ENCODE measurements around the gene CAPN5. TPM values are rescaled to one million over a fixed set of nuclear protein-coding genes. Genes with fewer than 3 reads are reported as not detected.

CAPN5 gene
- total RNA-seq, 1 donor: 1.4 TPM

DNA sequence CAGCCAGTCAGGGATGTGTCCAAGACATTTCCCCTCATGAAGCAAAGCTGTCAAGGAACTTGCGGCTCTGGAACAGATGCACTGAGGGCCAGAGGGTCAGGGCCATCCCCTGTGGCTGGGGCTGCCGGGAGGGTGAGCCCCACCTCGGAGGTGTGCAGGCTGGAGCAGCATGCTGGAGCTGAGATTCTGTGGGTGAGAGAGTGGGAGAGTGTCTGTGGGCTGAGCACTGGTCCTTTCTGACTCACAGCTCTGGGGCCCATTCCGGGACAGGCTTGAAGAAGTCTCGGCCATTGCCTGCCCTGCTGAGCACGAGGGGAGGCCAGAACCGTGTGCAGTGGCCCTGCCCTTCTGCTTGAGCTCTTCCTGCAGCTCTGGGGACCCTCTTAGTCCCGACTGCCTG, 38.0 kb downstream of the CAPN5 start:
- H3K27me3 ChIP-seq (ENCODE audit: insufficient read depth, low read length): no peaks in the 10 kb centered on the region
- no peaks in the 10 kb centered on the region for H3K9me3 ChIP-seq (ENCODE audit: low read depth, low read length)
- H3K4me1 ChIP-seq (ENCODE audit: insufficient read depth, low read length): no peaks in the 10 kb centered on the region
- no peak overlapping the region for H3K4me3 ChIP-seq (ENCODE audit: low read length)

DNA sequence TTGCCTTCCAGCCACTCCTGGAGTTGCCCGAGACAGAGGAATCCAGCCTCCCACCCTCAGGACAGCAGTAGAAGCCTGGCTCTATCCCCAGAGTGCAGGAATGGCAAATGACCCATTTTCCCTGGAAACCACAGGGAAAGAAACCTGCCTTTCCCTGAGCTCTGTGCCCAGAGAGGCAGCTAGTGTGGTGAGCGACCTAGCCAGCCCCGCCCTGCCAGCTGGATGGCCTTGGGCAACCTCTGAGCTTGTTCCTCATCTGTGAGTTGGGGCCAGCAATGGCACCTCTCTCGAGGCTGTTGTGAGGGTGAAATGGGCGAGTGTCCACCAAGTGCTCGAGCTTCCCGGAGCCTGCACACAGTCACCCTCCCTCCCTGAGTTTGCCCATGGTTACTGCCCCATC, 39.5 kb downstream of the CAPN5 start:
- no peak overlapping the region for H3K4me3 ChIP-seq (ENCODE audit: low read length)
- no peaks in the 10 kb centered on the region for H3K9me3 ChIP-seq (ENCODE audit: low read depth, low read length)
- H3K4me1 ChIP-seq (ENCODE audit: insufficient read depth, low read length): no peaks in the 10 kb centered on the region
- H3K27me3 ChIP-seq (ENCODE audit: insufficient read depth, low read length): no peaks in the 10 kb centered on the region

DNA sequence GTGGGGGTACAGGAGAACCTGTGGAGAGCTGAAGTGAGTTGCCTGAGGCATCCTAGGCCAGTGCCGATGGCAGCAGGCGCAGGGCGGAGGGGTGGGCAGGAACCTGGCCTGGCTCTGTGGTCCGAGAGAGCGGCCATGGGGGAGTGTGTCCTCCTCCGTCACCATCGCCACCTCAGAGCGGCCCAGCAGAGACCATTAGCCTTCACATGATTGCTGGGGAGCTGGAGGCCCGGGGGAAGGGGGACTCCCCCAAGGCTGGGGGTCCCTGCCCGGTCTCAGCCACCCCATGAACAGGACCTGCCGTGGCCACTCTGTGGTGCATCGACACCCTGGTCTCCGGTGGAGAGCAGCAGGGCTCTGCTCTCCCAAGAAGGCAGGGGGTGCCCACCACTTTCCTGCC, 40.0 kb downstream of the CAPN5 start:
- no peaks in the 10 kb centered on the region for H3K9me3 ChIP-seq (ENCODE audit: low read depth, low read length)
- no peaks in the 10 kb centered on the region for H3K27me3 ChIP-seq (ENCODE audit: insufficient read depth, low read length)
- no peak overlapping the region for H3K4me3 ChIP-seq (ENCODE audit: low read length)
- no peaks in the 10 kb centered on the region for H3K4me1 ChIP-seq (ENCODE audit: insufficient read depth, low read length)

DNA sequence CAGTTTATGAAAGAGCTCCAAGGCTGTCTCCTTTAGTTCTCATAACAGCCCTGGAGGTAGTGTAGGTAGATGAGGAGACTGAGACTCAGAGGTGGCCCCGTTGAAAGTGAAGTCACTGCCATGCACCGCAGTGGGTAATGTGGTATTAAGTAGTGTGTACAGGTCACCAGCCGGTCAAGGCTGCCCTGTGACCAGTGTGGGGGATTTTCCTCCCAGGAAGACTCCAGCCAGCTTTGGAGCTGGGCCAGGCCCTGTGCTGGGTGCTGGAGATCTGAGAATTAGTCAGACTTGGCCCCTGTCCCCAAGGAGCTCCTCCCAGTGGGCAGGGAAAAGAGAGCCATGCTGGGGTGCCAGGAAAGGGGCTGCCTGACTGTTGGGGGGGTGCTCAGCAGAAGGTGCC, 41.2 kb downstream of the CAPN5 start:
- no peak overlapping the region for H3K4me3 ChIP-seq (ENCODE audit: low read length)
- H3K27me3 ChIP-seq (ENCODE audit: insufficient read depth, low read length): no peaks in the 10 kb centered on the region
- no peaks in the 10 kb centered on the region for H3K4me1 ChIP-seq (ENCODE audit: insufficient read depth, low read length)
- H3K9me3 ChIP-seq (ENCODE audit: low read depth, low read length): no peaks in the 10 kb centered on the region

DNA sequence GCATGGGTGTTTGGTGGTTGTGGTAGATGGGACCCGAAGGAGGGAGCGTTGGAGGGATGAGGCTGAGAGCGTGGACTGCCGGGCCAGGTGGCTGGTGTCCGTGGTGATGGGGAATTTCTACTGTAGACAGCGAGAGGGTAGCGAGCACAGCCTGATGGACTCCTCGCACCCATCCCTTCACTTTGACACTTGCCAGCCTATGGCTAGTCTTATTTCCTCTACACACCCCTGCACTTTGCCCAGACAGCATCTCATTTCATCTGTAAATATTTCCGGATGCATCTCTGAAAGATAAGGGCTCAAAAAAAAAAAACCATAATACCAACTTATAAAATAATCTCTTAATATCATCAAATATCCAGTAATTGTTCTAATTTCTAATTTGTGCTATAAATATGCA, 41.7 kb downstream of the CAPN5 start:
- Histone ChIP-seq H3K4me1 (ENCODE audit: insufficient read depth, low read length) (no peaks in the 10 kb centered on the region), H3K4me3 (ENCODE audit: low read length) (no peak overlapping the region), H3K27me3 (ENCODE audit: insufficient read depth, low read length) (no peaks in the 10 kb centered on the region), H3K9me3 (ENCODE audit: low read depth, low read length) (no peaks in the 10 kb centered on the region)

DNA sequence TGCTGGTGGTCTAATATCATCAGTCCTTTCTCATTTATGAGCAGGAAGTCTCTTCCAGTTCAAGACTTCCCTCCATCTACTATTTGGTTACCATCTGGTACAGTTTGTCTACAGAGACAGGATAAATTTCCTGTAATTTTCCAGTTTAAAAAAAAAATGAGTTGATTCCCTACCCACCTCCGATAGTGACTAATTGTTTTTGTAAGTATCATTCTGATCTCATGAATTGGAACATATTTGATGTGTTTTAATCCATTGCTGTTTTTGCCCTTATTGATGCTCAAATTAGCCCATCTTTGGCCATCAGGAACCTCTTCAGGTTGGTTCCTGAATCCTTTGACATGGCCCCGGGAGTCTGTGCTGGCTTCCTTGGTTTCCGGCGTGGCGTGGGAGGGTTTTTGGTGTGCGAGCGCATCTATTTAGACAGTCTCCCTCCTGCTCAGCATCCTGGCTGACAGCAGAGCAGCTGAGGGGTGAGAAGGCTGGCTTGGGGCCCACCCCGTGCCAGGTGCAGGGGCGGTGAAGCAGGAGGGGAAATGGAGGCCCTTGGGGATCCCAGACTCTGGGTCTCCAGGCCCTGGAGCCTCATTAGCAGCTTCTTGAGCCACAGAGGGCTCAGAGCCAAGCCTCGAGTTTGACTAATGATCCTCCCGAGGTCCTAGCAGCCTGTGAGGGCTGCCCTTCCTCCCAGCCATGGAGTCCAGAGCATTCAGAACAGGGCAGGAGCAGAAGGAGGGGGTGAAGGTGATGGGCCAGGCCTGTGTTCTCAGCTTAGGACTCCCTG, 42.7 kb downstream of the CAPN5 start:
- no peaks in the 10 kb centered on the region for H3K4me1 ChIP-seq (ENCODE audit: insufficient read depth, low read length)
- H3K27me3 ChIP-seq (ENCODE audit: insufficient read depth, low read length): no peaks in the 10 kb centered on the region
- H3K4me3 ChIP-seq (ENCODE audit: low read length): no peak overlapping the region
- no peaks in the 10 kb centered on the region for H3K9me3 ChIP-seq (ENCODE audit: low read depth, low read length)

DNA sequence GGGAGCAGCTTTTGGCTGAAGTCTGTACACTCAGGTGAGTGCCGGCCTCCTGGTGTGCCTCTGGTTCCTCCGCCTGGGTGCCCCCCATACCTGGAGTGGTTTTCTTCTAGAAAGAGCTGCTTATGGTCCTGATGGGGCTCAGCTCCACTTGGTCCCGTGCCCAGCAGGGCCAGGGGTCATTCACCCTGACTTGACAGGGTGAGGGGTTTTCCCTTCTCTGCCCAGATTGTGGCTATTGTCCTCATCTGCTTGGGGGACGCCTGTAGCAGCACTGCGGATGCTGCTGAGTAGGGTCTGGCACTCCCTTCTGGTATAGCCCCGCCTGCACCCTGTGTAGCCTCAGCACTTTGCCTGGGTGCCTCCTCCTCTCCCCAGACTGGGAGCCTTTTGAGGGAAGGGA, 44.1 kb downstream of the CAPN5 start:
- Histone ChIP-seq H3K4me3 (ENCODE audit: low read length) (no peak overlapping the region), H3K27me3 (ENCODE audit: insufficient read depth, low read length) (no peaks in the 10 kb centered on the region), H3K9me3 (ENCODE audit: low read depth, low read length) (no peaks in the 10 kb centered on the region), H3K4me1 (ENCODE audit: insufficient read depth, low read length) (no peaks in the 10 kb centered on the region)

DNA sequence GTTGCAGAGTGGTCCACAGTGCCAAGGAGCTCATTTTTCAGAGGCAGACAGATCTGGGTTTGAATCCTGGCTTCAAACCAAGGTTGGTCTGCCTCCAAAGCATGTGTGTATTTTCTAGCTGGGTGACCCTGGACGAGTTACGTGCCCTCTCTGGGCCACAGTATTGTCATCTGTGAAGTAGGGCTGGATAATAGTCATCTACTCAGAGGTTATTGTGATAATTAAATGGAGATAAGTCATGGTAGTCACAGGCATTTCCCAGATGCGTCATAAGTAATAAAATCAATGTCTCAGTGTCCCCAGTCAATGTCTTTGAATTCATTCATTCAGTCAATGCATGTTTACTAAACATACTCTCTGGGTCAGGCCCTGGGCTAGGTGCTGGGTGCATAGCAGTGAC, 44.5 kb downstream of the CAPN5 start:
- no peaks in the 10 kb centered on the region for H3K27me3 ChIP-seq (ENCODE audit: insufficient read depth, low read length)
- H3K4me3 ChIP-seq (ENCODE audit: low read length): no peak overlapping the region
- no peaks in the 10 kb centered on the region for H3K4me1 ChIP-seq (ENCODE audit: insufficient read depth, low read length)
- no peaks in the 10 kb centered on the region for H3K9me3 ChIP-seq (ENCODE audit: low read depth, low read length)

DNA sequence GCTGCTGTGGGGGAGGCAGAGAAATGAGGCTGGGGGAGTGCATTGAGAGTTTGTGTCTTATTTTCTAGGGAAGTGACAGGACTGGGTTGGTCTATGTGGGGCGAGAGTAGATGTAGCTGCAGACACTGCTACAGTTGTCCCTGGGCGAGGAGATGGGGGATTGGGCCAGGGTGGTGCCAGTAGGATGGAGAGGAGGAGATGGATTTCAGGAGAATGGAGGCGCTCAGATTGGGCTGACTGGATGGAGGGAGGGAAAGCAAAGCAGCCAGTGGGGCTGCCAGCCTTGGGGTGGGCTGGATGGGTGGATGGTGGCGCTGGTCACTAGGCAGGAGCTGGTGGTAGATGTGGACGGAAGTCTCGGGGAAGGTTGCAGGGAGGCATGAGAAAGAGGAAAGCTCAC, 45.2 kb downstream of the CAPN5 start:
- Histone ChIP-seq H3K4me3 (ENCODE audit: low read length) (no peak overlapping the region), H3K4me1 (ENCODE audit: insufficient read depth, low read length) (no peaks in the 10 kb centered on the region)

DNA sequence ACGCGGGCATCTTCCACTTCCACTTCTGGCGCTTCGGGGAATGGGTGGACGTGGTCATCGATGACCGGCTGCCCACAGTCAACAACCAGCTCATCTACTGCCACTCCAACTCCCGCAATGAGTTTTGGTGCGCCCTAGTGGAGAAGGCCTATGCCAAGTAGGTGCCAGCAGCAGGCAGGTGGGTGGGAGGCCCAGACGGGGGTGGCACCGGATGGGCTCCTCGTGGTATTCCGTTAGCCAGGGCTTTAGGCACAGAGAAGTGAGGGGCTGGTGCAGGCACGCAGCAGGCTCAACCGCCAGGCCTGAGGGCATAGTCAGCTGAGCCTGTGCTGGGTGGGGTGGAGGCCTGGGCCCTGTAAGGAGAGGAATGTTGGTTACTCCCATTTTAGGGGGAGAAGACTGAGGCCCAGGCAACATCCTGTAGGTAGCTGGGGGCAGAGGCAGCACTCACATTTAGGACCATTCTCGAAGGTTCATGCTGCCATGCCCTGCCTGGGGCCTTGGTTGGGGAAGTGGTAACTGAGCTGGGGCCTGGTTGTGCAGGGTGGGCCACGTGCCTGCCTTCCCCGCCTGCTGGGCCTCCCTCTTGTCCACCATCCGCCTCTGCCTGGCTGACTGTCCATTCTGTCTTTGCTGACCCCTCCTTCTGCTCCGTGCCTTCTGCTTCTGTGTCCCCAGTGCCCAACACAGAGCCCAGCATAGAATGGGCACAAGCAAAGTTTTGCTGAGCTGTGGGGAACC, 46.0 kb downstream of the CAPN5 start:
- Histone ChIP-seq H3K27me3 (ENCODE audit: insufficient read depth, low read length) (no peaks in the 10 kb centered on the region), H3K9me3 (ENCODE audit: low read depth, low read length) (no peaks in the 10 kb centered on the region), H3K4me1 (ENCODE audit: insufficient read depth, low read length) (no peaks in the 10 kb centered on the region), H3K4me3 (ENCODE audit: low read length) (no peak overlapping the region)

More for the DNA sequence above, 45.2 kb downstream of the CAPN5 start:
- H3K9me3 ChIP-seq (ENCODE audit: low read depth, low read length): no peaks in the 10 kb centered on the region
- no peaks in the 10 kb centered on the region for H3K27me3 ChIP-seq (ENCODE audit: insufficient read depth, low read length)

DNA sequence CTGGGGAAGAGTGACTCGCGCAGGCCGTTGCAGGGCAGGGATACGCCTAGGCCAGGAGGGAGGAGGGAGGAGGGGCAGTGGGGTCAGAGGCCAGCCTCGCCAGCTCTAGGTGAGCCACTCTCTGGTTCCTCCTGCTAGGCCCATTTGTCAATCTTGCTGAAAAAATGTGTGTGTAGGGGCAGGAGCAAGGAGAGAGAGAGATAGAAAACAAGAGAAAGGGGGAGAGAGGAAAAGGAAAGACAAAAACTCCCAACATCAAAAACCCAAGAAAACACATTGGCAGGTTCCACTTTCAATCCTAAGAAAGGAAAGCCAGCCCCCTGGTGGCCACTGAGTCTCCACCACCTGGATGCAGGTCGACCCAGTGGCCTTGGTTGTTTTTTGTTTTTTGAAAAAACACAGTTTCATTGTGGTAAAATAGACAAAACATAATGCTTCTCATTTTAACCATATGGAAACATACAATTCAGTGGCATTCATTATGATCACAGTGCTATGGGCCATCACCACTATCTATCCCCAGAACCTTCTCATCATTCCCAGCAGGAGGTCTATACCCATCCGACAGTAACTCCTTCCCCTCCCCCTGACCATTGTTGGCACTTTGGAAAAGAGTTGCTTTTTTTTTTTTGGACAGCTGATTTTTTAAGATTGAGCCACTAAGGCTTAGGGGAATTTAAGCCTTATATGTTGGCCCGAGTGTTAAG, 46.8 kb downstream of the CAPN5 start:
- Histone ChIP-seq H3K9me3 (ENCODE audit: low read depth, low read length) (no peaks in the 10 kb centered on the region), H3K4me3 (ENCODE audit: low read length) (no peak overlapping the region), H3K27me3 (ENCODE audit: insufficient read depth, low read length) (no peaks in the 10 kb centered on the region), H3K4me1 (ENCODE audit: insufficient read depth, low read length) (no peaks in the 10 kb centered on the region)

DNA sequence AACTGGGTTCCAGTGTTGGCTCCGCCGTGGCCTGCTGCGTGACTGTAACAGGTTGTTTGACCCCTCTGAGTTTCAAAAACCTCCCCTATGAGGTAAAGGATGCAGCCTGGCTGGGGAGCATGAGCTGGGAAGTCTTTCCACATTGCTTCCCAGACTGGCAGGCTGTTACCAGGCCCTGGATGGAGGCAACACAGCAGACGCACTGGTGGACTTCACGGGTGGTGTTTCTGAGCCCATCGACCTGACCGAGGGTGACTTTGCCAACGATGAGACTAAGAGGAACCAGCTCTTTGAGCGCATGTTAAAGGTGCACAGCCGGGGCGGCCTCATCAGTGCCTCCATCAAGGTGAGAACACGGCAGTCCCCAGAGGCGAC, 47.3 kb downstream of the CAPN5 start:
- Histone ChIP-seq H3K4me3 (ENCODE audit: low read length) (no peak overlapping the region), H3K4me1 (ENCODE audit: insufficient read depth, low read length) (no peaks in the 10 kb centered on the region), H3K27me3 (ENCODE audit: insufficient read depth, low read length) (no peaks in the 10 kb centered on the region), H3K9me3 (ENCODE audit: low read depth, low read length) (no peaks in the 10 kb centered on the region)

DNA sequence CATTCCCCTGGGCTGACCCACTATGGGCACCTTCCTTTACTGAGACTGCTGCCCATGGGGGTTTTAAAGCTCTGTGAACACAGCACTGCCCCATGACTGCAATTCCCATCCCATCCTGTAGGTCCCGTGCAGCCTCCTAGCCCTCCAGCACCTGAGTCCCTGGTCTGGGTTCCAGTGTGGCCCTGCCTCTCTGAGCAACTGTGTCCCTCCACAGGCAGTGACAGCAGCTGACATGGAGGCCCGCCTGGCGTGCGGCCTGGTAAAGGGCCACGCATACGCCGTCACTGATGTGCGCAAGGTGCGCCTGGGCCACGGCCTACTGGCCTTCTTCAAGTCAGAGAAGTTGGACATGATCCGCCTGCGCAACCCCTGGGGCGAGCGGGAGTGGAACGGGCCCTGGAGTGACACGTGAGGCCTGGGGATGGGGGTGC, 48.4 kb downstream of the CAPN5 start:
- H3K4me1 ChIP-seq (ENCODE audit: insufficient read depth, low read length): no peaks in the 10 kb centered on the region
- H3K9me3 ChIP-seq (ENCODE audit: low read depth, low read length): no peaks in the 10 kb centered on the region
- H3K27me3 ChIP-seq (ENCODE audit: insufficient read depth, low read length): no peaks in the 10 kb centered on the region
- H3K4me3 ChIP-seq (ENCODE audit: low read length): no peak overlapping the region

DNA sequence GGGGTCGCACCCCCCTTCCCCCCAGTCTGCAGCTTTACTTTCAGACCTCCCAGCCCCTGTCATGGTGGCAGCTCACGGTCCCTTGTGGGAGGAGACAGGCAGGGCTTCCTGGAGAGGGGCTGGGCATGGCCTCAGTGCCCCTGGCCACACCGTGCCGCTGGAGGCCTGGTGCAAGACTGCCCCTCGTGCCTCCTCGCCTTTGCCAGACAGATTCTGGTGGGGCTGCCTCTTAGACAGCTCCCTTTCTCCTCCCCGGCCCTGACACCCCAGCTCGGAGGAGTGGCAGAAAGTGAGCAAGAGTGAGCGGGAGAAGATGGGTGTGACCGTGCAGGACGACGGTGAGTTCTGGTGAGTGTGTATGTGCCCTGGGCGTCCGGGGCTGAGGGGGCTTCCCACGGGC, 49.2 kb downstream of the CAPN5 start:
- Histone ChIP-seq H3K4me1 (ENCODE audit: insufficient read depth, low read length) (no peaks in the 10 kb centered on the region), H3K4me3 (ENCODE audit: low read length) (no peak overlapping the region), H3K27me3 (ENCODE audit: insufficient read depth, low read length) (no peaks in the 10 kb centered on the region), H3K9me3 (ENCODE audit: low read depth, low read length) (no peaks in the 10 kb centered on the region)

DNA sequence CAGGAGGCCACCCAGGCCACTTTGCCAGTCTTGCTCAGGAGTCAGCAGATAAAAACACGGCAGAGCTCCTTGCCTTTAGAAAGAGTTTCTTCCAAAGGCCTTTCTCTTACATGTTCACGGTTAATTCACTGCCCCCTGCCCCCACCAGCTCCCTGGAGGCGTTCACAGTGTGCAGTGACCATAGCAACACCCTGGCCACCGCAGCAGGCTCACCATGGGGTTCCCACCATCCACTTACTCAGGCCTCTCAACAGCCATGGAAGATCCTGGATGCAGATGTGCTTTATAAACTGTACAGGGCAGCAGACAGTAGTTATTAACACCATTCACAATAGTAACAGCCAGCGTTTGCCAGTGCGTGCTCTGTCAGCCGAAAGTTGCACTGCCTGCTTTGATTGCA, 50.7 kb downstream of the CAPN5 start:
- no peak overlapping the region for H3K4me3 ChIP-seq (ENCODE audit: low read length)
- H3K9me3 ChIP-seq (ENCODE audit: low read depth, low read length): no peaks in the 10 kb centered on the region
- H3K27me3 ChIP-seq (ENCODE audit: insufficient read depth, low read length): no peaks in the 10 kb centered on the region
- H3K4me1 ChIP-seq (ENCODE audit: insufficient read depth, low read length): no peaks in the 10 kb centered on the region
